Measurements from ENCODE around the gene PITX1.

DNA sequence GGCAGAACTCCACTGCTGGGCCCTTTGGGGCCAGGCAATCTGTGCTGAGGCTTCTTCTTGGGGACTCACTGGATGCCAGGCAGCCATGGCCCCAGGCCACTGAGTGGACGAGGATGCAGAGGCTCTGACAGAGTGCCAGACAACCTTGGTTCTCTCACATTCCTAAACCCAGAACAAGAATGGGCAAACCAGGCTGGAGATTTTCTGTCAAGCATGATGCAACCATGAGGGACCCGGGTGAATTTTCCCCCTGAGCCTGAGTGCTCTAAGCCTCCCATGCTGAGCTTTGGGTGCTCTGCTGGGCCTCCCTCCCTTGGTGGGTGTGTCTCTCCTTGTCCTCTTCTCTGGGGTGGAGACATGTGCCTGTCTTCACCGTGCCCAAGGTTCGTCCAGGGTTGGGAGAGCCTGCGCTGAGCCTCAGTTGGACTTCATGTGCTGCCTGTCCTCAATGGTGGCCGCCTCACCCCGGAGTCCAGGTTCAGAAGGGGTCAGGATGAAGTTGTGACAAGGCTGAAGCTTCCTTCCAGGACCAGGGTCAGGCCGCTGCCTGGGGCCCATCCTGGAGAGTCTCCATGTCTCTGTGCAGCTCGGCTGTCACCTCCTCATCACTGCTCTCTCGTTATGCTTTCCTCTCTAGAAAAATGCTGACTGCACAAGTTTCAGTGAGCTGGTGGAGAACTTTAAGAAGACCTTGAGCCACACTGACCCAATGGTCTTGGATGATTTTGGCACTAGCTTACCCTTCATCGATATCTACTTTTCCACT lies 24.1 kb downstream of the PITX1 start:
- TF ChIP-seq, protein P1, sequence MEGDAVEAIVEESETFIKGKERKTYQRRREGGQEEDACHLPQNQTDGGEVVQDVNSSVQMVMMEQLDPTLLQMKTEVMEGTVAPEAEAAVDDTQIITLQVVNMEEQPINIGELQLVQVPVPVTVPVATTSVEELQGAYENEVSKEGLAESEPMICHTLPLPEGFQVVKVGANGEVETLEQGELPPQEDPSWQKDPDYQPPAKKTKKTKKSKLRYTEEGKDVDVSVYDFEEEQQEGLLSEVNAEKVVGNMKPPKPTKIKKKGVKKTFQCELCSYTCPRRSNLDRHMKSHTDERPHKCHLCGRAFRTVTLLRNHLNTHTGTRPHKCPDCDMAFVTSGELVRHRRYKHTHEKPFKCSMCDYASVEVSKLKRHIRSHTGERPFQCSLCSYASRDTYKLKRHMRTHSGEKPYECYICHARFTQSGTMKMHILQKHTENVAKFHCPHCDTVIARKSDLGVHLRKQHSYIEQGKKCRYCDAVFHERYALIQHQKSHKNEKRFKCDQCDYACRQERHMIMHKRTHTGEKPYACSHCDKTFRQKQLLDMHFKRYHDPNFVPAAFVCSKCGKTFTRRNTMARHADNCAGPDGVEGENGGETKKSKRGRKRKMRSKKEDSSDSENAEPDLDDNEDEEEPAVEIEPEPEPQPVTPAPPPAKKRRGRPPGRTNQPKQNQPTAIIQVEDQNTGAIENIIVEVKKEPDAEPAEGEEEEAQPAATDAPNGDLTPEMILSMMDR (IDR thresholded peaks at IDR 0.05; ENCODE audit: low read length): no peak
- TF ChIP-seq EZH2 (optimal IDR thresholded peaks at IDR 0.05; ENCODE audit: low read depth, low read length) (no peak), EZH2phosphoT487 (IDR thresholded peaks at IDR 0.05; ENCODE audit: low read length) (no peak)

Measured in MM.1S (cell line).